ENCODE data around the gene CNDP2.
A peak's percentile ranks its signal among the peaks of the same experiment; 100 is the strongest.

CNDP2 gene

DNA sequence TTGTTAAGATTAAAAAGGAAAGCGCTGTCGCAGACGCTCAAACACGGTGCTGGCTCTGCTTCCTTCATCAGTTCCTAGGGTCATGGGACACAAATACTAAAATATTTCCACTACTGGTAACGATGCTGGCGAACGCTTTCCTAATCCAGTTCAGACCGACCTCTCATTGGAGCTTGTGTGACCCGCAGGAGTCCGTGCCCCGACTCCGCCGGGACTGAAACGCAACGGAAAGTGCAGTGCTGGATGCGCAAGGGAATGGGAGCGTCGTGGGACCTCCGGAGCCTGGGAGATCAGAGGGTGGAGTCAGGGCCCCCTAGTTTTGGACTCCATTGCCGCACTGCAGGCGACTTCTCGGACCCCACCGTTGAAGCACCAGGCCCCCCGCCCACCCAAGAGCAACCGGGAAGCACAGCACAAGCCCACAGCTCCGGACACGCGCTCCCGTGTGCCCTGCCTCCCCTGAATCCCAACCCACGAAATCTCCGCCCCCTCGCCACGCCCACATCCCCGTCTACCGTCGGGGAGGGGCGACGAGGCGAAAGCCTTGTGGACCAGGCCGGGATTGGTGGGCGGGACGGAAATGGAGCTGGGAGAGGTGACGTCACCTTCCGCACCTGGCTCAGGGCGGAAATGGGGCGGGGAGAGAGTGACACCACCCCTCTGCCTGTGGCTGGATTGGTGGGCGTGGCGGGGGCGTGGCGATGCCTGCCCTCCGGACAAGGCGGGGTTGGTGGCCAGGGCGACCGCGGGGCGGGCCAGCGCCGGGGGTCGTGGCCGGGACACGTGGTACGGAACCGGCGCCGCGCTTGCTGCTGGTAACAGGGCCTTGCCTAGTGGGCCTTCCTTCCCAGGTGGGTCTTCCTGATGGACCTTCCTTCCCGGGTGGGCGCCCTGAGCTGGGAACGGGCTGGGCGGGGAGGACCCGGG is at the start of gene CNDP2:
Gene CNDP2, plus strand, starts transcription at position 783 of the 927 bp plus-strand sequence. CDS start 3,611 bp downstream, outside the sequence.
- peak; percentile 98 for DNase-seq

DNA sequence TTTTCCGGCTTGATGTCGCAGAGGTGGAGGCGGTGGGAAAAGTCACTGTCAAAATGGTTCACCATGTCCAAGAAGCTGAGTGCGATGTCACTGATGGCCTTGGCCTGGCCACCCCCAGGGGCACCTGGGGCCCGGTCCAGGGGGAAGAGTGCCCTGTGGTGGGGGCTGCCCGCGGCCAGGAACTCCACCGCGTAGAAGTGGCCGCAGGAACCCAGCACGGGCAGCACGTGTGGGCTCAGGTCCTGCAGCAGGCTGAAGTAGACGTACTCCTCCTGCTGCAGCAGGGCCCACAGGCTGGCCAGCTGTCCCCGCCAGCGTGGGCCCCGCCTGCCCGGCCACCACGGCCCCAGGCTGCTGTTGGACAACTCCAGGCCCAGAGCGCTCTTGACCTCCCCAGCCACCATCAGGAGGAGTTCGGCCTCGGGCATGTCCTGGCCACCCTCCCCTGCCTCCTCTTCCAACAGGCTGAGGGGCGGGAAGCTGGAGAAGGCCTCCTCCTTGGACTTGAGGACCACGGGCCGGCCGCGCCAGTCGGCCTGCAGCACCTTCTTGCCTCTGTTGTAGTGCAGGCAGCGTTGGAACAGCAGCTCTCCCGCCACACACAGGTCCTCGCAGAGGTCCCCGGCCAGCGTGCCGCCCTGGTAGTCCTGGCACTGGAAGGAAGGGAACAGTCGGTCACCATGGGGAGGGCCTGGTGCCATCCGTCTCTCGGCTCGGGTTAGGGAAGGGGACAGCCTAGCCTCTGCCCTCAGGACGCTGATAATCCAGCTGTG is 49.3 kb upstream of the CNDP2 start:
- DNase-seq = no peak

DNA sequence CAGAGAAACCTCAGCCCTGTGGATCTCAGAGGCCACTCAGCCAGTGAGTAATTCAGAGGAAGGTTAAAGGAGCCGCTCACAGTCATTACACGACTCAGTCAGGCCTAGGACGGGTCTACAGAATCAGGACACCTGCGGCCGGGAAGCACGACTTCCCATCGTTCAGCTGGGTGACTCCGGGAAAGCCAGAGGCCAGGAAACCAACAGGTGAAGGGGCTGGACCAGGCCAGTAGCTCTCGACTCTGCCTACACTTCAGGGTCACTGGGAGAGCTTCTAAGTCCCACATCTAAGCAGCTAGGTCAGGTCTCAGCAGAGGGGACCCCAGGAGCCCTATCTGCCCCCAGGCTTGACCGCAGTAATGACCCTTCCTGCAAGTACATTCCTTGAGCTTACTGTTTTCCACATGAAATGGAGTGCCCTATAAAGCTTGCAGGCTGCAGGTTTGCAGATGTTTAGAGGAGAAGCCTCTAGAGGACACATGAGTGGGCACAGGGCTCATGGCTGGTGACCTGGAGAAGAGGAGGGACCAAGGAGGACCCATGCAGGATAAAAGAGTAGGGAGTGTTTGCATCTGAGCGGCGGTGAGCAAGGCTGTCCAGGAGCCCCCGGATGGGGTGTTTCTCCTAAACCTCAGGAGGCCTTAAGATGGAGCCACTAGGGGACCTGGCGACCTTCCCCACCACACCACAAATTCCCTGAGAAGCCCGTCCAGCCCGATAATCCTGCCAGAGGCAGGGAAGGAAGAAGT is 48.6 kb upstream of the CNDP2 start:
- DNase-seq = no peak

DNA sequence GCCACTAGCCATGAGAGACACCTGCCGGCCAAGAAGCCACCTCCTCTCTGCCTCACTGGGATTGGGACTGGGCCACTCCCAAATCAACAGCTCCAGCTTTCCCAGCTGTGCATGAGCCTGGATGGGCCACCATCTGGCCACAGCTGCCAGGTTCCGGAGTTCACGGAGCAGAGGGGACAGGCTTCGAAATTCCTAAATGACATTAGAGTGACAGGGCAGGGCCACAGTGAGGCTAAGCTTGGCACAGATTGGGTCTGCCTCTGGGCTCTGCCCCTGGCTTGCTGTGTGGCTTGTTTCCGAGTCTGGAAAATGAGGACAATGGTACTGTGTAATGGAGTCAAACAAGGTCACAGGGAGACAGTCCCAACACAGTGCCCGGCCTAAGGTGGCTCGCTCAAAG is 45.5 kb upstream of the CNDP2 start:
- no peak for DNase-seq

DNA sequence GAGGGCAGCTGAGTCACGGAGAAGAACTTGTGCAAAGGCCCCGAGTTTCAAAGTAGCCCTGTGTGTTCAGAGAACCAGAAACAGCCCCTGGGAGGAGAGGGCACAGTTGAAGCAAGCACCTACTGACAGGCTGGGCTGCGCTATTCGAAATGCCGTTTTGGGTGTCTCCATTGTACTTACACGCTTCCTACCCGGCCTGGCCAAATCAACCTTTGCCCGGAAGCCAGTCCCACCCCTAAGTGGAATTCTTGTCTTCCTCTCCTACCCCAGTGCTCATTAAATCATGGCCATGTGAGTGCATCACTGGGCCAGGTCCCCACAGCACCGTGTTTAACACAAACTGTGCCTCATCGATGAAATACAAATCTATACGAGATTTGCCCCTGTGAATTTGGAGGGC is 45.0 kb upstream of the CNDP2 start:
- DNase-seq = no peak

DNA sequence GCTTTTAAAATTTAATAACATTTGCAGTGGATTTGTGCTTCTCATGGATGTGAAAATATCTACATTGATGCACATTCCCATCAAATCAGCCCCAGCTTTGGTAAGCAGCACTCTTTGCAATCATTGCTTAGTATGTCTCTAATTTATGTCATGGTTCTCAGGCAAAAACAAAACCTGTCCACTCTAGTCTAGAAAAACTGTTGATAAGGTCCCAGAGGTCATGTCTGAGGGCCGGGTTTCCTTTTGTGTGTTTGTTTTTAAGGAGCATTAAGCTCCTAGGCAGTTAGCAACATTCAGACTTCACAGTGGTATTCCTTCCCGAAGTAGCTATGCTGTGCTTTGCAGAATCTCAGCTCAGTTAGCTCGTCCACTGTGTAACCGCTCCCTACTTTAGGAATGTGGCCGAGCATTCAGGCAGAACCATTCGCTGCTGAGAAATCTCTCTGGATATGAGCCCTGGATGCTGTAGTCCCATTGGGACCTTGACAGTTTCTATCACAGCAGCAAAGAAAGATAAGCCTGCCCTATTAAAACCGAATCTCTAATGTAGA is 43.1 kb upstream of the CNDP2 start:
- no peak for DNase-seq

DNA sequence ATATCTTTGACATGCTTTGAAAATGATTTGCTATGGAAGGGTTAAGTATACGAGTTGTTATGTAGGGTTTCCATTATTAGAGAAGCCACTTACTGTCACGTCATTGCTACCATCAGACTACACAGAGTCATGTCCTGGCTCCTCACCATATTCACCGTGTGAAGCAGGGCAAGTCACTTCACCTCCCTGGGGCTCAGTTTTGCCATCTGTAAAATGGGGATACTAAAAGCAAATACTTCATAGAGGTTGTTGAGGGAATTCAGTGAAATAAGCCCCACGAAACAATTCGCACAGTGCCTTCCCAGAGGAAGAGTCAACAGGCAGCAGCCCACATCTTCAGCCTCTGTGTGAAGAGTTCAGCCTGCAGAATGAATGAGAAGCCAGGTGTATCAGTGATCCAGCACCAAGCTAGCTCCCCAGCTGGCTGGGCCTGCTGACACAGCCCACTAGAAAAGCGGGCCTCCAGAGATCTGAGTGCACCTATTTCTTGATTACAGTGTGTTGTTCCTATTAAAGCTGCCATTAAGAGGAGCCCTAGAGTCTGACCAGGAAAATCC is 42.4 kb upstream of the CNDP2 start:
- DNase-seq = no peak

DNA sequence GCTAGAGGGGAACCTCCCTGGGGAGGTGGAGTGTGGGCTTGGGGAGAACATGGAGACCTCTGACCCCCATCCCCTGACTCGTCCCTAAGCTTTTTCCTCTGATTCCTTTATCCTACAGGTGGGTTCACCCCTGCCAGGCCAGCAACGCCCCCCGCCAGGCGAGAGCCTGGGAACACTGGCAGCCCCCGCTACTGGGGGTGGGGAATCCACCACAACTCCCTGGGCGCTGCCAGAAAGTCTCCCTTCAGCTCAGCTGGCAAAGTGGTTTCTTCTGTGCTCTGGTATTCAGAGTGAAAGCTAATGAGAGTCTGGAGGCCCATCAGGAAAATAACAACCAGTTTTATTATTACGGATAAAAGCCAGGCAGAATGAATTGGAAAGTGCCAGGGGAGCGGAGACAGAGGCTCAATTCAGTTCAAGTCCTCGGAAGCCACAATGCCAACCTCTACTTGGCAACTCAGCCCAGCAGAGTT is 41.8 kb upstream of the CNDP2 start:
- no peak for DNase-seq

DNA sequence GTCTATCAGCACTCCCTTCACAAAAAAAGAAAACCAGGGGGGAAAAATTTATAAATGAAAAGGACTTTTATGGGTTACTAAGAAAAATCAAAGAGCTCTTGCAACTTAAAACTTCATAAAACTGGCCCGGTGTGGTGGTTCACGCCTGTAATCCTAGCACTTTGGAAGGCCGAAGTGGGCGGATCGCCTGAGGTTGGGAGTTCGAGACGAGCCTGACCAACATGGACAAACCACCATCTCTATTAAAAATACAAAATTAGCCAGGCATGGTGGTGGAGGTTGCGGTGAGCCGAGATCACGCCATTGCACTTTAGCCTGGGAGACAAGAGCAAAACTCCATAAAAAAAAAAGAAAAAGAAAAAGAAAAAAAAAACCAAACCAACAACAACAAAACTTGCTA is 40.8 kb upstream of the CNDP2 start:
- no peak for DNase-seq

DNA sequence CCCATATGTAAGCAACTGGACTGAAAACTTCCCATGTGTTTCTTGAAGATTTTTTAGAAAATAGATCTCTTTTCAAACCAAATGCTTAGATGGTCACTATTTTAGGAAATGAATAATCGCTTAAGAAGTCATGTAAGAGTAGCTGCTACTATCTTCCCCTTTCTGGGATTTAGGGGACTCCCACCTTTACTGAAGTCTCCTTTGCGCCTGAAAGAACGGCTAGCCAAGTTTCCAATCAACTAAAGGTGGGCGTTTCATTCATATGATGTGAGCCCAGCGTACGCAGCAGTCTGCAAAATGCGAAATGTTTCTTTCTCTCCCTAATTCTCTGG is 40.2 kb upstream of the CNDP2 start:
- DNase-seq = no peak

DNA sequence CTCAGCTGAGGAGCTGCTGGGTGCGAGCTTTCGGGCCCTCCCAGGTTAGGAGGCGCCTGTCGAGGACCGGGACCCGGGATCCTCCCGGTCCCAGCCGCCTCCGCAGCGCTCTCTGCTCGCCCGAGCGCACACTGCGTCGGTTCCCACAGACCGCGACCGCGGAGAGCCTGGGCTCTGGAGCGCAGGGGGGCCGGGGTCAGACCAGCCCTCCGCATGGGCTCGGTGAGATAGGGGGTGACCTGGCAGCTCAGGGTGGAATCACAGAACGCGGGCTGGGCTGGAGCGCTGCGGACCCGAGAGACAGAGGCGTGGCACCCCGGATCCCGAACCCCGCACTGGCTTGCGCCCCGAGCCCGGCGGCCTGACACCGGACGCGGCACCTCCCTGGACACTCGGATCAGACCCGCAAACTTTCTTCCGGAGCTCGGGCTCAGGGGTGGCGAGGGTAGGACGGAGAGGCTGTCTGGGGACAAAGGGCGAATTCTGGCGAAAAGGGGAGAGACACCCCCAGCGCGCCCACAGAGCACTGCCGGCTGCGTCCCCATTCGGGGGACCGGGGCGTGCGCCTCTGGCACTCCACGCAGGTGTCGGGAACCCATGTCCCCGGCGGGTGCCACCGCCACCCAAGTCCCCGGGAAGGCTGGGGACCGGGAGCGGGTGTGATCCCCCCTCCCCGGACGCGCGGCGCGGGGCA is 39.7 kb upstream of the CNDP2 start:
- DNase-seq = no peak

DNA sequence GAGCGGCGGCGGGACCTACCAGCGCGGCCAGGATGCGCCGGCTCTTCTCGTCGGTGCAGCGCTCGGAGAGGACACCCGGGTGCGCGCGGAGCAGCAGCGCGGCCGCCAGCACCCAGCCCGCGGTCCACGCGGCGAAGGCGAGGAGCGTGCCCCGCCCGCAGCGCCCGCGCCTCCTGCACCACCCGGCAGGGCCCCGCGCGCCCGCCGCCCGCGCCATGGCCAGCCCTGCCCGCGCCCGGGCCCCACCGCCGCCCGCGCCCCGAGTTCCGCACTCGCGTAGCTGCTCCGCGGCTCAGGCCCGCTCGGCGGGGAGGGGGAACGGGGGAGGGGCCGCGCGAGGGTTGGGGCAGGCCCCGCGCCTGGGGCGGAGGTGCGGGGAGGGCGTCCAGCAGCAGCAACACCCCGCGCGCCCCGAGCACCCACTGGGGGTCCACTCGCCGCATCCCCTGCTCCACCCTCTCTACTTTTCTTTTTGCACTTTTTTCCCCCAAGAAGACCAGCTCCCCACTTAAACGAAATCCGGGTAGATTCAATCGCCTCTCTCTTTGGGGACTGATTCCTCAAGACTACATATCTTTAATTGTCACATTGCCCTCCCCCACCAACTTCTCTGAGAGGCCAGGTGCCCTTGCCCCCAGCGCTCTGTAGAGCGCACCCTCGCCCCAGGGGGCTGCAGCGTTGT is 39.0 kb upstream of the CNDP2 start, which contains the start of gene DIPK1C:
Gene DIPK1C, minus strand, starts transcription at position 266 of the 682 bp plus-strand sequence. Its CDS starts 49 bp downstream, at position 217.
- no peak for DNase-seq

DNA sequence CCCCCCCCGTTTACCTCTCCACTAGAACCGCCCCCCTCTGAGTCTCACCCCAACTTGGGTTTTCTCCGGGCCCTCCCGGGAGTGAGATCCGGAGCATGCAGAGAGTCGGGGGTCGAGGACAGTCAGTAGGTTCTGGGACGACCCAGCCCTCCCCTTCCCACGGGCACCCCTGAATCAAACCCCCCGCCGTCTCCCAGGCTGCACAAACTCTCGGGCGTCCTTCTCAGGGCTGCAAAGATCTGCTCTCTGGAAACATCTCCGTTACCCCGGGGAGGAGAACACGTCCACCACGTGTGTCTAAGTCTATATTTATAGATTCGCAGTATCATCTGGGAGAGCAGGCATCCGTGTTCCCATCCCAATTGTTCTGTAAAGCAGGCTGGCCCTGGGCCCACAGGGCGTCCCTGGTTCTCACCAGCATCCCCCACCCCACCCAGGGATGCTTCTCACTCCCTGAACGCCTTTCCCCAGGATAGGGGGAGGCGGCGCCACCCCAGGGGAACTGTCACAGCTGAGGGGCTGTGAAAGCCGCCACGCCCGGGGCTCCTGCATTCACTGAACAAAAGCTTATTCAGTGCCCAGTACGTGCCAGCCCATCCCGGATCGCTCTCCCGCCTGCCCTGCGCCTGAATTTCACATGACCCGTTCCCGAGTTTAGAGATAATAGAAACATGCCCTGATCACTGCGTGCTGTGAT is 38.3 kb upstream of the CNDP2 start:
- DNase-seq = no peak

DNA sequence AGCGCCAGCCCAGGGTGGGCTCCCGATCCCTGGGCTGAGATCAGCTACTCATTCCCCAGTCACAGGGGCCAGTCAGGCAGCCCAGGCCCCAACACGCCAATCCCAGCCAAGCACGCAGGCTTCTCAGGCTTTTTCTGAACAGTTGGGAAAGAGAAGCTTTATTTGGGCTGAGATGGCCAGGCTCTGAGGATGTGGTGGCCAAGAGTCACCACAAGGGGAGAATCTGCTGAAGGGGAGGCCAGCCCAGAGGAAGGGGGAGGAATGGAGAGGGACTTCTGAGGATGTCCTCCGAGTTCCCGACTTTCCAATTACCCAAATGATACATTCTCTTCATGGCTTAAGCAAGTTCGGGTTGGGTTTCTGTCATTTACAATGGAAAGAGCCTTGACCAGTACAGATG is 36.3 kb upstream of the CNDP2 start:
- DNase-seq = no peak

DNA sequence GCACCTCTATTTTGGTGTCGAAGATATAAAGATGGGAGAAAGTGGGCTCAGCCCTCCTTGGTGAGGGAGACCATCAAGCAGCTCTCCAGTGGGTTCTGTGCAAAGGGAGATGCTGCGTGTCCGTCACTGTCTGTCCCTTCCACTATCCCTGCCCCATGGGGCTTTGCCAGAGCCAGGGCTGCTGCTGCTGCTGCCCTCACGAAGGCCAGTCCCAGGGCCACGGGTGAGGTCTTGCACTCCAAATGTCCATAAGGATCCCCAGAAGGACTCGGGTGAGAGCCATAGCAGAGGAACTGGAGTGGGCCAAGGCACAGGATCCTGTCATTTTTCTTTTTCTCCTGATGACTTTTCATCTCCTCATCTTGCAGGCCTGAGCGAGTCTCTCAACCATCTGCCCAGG is 35.3 kb upstream of the CNDP2 start:
- DNase-seq = no peak

DNA sequence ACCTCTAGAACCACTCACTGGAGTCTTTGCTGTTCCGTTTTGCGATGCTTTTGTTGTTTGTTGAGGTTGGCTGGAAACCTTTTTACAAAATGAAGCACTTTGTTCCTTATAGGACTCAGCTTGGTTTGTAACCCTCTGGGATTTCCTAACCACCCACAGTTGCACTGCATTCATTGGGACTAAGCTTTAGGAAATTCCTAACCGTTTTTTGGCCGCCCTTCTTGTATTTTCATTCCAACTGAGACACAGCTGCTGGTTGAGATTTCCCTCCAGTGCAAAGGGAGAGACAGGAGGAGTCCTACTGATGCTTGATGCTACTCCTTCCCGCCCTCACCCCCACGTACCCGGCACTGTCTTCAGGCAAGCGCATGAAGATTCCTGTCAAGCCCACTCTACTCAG is 32.9 kb upstream of the CNDP2 start:
- no peak for DNase-seq

DNA sequence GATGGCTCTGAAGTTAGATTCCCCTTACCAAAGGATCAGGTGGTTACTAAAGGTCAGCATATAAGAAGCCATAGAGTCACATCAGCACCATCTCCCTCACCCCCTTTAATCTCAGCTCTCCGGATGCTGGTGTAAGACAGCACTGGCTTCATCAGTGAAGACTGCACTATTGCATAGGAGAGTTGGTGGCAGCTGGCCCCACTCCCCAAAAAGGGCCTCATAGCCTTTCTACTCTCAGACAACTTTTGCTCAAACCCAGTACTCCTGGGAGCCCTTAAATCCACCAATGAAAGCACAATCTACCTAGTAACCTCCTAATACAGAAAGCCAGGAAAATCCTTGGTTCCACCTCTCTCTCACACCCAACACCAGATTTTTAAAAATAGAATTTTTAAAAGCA is 32.2 kb upstream of the CNDP2 start:
- no peak for DNase-seq

DNA sequence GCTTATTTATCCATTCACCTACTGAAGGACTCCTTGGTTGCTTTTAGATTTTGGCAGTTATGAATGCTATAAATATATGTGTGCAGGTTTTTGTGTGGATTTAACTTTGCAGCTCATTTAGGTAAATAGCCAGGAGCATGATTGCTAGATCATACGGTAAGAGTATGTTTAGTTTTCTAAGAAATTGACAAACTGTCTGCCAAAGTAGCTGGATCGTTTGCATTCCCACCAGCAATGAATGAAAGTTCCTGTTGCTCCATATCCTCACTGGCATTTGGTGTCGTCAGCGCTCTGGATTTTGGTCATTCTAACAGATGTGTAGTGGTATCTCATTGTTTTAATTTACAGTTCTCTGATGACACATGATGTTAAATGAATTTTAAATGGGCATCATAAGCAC is 30.4 kb upstream of the CNDP2 start:
- DNase-seq = no peak

DNA sequence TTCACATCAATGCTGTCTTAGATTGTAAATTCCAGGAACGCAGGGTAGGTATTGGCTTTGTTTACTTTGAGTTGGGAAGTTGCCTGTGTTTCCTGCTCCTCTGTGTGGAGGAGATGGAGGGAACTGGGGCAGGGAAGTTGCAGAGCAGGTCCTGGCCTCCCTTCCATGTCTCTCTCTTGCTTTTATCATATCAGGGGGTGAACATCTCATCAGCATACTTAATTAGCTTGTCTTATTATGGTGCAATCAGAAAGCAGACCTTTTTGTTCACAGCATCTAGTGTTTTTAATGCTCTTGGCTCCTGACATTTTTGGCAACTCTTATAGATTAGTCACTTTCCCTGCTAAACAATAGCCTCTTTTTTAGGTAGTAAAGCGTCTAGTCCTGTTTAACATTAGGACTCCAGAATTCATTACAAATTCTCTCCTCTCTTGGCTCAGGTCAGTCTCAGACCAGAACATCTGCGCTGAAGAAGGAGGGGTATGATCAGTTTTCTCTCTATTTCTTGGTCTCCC is 27.6 kb upstream of the CNDP2 start:
- DNase-seq = no peak

DNA sequence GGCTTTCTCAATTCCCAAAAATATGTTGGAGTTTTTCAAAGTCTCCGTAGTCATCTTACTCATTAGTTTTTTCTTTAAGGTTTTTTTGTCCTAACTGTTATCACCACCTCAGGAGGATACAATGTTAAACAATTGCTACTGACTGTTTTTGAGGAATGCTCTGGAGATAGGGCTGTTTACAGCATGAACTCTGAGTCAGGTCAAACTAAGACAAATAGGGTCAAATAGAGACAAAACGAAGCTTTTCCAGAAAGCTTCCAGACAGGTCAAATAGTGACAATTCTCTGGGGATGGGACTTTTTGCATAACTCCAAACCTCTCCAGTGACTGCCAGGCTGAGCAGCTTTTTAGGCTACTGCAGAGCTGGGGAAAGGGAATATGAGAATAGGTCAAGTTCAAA is 23.9 kb upstream of the CNDP2 start:
- no peak for DNase-seq
